ENCODE data around the gene FRMD4A.

DNA sequence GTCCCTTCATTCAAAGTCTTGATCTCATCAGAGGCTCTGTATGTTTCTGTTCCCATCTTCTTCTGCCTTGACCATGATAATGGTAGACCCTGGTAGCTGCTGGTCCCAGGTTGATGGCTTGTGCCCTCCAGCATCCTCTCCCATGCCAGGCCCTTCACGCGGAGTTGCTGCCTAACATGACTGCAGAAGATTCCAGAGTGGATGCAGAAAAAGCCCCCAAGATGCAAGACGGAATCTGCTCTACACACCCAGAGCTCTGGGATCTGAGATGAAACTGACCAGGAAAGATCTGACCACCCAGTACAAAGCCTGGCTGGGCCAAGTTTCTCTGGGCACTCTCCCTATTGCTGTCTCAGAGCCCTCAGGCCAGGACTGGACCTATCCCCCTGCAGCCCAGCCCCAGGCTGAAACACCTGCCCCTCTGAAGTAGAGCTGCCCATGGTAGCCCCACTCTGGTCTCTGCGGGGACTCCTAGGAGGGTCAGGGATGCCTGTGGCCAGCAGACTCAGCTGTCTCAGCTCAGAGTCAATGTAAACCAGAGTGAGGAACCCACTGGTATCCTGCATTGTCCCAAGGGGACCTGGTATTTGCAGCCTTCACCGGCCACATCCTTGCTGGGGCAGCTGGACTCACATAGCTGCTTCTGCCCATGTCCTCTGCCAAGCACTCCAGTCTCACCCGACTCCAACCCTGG lies 9.5 kb upstream of the FRMD4A start:
- no peak for TF ChIP-seq POLR2A (IDR thresholded peaks at IDR 0.05)
- TF ChIP-seq, protein P1, sequence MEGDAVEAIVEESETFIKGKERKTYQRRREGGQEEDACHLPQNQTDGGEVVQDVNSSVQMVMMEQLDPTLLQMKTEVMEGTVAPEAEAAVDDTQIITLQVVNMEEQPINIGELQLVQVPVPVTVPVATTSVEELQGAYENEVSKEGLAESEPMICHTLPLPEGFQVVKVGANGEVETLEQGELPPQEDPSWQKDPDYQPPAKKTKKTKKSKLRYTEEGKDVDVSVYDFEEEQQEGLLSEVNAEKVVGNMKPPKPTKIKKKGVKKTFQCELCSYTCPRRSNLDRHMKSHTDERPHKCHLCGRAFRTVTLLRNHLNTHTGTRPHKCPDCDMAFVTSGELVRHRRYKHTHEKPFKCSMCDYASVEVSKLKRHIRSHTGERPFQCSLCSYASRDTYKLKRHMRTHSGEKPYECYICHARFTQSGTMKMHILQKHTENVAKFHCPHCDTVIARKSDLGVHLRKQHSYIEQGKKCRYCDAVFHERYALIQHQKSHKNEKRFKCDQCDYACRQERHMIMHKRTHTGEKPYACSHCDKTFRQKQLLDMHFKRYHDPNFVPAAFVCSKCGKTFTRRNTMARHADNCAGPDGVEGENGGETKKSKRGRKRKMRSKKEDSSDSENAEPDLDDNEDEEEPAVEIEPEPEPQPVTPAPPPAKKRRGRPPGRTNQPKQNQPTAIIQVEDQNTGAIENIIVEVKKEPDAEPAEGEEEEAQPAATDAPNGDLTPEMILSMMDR (IDR thresholded peaks at IDR 0.05 in 4 of 5, conservative IDR thresholded peaks at IDR 0.05 in 1 of 5), result no peak
